Measurements from ENCODE around the gene PRRG1. TPM values are rescaled to one million over a fixed set of nuclear protein-coding genes. Genes with fewer than 3 reads are reported as not detected.
"Not testable (repeated sequence)": the region's sequence is repeated elsewhere in the genome, so short reads cannot be mapped to it uniquely, and the experiment has no call there.

The PRRG1 gene
- total RNA-seq, 2 experiments from 2014 or later, result not detected

DNA sequence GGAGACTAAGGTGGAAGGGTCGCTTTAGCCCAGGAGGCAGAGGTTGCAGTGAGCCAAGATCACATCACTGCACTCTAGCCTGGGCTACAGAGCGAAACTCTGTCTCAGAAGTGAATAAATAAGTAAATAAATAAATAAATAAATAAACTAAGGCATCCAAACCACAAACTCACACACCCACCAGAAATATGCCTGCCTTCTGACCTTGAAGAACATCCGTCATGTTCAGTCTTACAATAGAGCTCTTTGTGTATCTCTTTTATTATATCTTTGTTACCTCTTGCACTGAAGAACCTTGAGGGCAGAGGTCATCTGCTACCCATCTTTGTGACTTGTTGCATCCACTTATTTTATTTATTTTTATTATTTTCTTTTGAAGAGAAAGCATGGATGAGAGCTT lies 71.6 kb downstream of the PRRG1 start:
- no peak for DNase-seq
- H3K36me3 Mint-ChIP-seq, result no peaks in the 10 kb centered on the region
- no peak overlapping the region for H3K4me3 Mint-ChIP-seq
- H3K9me3 Mint-ChIP-seq, result no peaks in the 10 kb centered on the region
- H3K4me1 Mint-ChIP-seq, result no peaks in the 10 kb centered on the region
- H3K27me3 Mint-ChIP-seq, result no peaks in the 10 kb centered on the region
- no peak overlapping the region for H3K27ac Mint-ChIP-seq

DNA sequence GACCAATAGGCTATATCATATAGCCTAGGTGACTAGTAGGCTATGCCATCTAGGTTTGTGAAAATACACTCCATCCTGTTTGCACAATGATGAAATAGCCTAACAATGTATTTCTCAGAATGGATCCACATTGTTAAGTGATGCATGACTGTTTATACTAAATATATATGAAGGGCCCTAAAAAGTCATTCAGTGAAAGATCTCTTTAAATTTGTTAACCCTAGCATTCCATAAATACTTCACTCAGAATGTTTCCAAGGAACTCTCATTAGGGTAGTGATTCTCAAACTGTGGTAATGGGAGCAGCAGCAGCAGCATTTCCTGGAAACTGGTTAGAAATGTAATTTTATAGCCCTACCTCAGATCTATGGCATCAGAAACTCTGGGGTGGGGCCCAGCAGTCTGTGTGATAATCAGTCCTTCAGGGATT lies 74.9 kb downstream of the PRRG1 start:
- no peaks in the 10 kb centered on the region for H3K36me3 Mint-ChIP-seq

DNA sequence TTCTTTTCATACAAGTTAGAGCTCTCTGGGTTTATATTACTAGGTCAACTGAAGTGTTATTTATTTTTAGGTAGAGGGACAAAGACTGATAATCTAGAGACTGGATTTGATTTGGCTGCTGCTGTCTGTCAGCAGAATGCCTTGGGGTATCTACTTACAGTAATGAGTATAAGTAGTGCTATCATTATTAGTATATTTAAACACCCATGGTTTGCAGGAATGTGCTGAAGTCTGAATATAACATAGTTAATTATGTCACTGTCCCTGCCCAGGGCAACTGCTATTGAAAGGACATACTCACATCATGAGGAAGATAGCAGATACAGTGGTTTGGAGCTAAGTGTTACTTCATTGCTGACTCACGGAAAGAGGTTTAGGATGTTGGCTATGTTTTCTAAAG lies 76.2 kb downstream of the PRRG1 start:
- Mint-ChIP-seq H3K27me3 (no peaks in the 10 kb centered on the region), H3K27ac (no peak overlapping the region), H3K4me3 (no peak overlapping the region), H3K36me3 (no peaks in the 10 kb centered on the region), H3K4me1 (no peaks in the 10 kb centered on the region), H3K9me3 (no peaks in the 10 kb centered on the region)
- no peak for DNase-seq

More for the DNA sequence above, 74.9 kb downstream of the PRRG1 start:
- H3K27ac Mint-ChIP-seq, result no peak overlapping the region
- no peaks in the 10 kb centered on the region for H3K9me3 Mint-ChIP-seq
- no peaks in the 10 kb centered on the region for H3K4me1 Mint-ChIP-seq
- H3K27me3 Mint-ChIP-seq, result no peaks in the 10 kb centered on the region
- no peak for DNase-seq
- no peak overlapping the region for H3K4me3 Mint-ChIP-seq

DNA sequence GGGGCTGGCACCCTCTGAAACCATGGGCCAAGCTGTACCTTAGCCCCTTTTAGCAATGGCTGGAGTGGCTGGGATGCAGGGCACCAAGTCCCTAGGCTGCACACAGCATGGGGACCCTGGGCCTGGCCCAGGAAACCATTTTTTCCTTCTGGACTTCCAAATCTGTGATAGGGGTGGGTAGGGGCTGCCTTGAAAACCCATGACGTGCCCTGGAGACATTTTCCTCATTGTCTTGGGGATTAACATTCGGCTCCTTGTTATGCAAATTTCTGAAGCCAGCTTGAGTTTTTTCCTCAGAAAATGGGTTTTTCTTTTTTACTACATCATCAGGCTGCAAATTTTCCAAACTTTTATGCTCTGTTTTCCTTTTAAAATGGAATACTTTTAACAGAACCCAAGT lies 79.8 kb downstream of the PRRG1 start:
- not testable (repeated sequence) for H3K4me3 Mint-ChIP-seq, H3K27me3 Mint-ChIP-seq, H3K4me1 Mint-ChIP-seq, DNase-seq, H3K36me3 Mint-ChIP-seq, H3K9me3 Mint-ChIP-seq, H3K27ac Mint-ChIP-seq

DNA sequence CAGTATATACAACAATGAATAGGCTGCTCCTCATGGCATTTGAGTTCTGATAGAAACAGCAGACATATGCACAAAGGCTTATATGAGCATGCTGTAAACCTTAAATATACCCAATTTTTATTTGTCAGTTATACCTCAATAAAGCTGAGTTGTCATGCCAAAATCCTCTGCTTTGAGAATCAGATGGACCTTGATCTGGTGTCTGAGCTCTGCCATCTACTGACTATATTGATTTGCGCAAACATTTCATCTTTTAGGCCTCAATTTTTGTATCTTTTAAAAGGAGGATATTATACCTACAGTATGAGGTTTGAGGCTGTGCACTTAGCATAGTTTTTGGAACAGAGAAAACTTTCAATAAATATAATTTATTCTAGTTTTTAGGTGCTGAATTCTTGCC lies 85.2 kb downstream of the PRRG1 start:
- Mint-ChIP-seq H3K27me3 (no peaks in the 10 kb centered on the region), H3K36me3 (no peaks in the 10 kb centered on the region), H3K4me3 (no peak overlapping the region), H3K9me3 (no peaks in the 10 kb centered on the region), H3K27ac (no peak overlapping the region), H3K4me1 (no peaks in the 10 kb centered on the region)
- DNase-seq, result no peak

DNA sequence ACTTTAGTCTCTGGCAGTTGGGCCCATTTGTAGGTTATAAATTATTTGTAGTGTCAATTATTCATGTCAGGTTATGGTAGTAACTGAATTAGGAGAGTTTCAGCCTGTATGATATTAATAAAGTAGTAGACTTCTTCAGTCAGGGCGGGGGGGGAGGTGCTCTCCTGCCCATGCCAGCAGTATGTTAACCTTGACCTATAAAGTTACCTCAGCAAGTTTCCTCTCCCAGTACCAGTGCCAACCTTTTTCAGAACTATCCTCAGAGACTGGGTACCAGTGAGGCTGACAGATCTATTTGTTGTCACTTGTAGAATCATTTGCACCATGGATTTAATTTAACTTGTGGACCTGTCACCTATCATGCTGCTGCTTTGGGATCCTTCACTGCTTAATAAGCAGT lies 88.0 kb downstream of the PRRG1 start:
- Mint-ChIP-seq H3K36me3 (no peaks in the 10 kb centered on the region), H3K27ac (no peak overlapping the region), H3K4me3 (no peak overlapping the region), H3K4me1 (no peaks in the 10 kb centered on the region), H3K9me3 (no peaks in the 10 kb centered on the region), H3K27me3 (no peaks in the 10 kb centered on the region)
- DNase-seq, result no peak

DNA sequence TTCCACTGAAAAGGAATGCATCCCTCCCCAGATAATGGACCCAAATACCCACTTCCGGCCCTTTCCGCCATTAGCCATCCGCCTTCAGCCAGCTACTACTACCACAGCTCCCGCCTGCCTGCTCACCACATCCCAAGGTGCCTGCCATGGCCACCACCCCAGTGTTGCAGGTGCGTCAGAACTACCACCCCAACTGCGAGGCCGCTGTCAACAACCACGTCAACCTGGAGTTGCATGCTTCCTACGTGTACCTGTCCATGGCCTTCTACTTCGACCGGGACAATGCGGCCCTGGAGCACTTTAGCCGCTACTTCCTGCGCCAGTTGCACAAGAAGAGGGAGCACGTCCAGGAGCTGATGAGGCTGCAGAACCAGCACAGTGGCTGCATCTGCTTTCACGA lies 92.2 kb downstream of the PRRG1 start:
- Mint-ChIP-seq H3K4me3 (no peak overlapping the region), H3K36me3 (no peaks in the 10 kb centered on the region), H3K9me3 (no peaks in the 10 kb centered on the region), H3K4me1 (no peaks in the 10 kb centered on the region), H3K27me3 (no peaks in the 10 kb centered on the region), H3K27ac (no peak overlapping the region)
- no peak for DNase-seq

DNA sequence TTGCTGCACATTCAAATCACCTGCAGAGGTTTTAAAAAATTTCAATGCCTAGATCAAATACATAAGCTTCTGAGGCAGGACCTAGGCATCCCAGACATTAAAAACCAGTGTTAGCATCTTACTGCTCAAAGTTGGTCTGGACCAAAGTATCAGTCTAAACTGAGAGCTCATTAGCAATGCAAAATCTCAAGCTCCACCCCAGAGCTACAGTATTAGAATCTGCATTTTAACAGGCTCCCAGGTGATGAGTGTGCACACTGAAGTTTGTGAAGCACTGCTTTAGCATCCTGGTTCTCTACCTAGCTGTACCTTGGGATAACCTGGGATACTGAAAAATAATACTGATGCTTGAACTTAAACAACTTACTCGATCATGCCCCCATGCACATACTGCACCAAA lies 96.0 kb downstream of the PRRG1 start:
- Mint-ChIP-seq H3K4me3 (no peak overlapping the region), H3K4me1 (no peaks in the 10 kb centered on the region), H3K27ac (no peak overlapping the region), H3K27me3 (no peaks in the 10 kb centered on the region), H3K36me3 (no peaks in the 10 kb centered on the region), H3K9me3 (no peaks in the 10 kb centered on the region)
- no peak for DNase-seq

DNA sequence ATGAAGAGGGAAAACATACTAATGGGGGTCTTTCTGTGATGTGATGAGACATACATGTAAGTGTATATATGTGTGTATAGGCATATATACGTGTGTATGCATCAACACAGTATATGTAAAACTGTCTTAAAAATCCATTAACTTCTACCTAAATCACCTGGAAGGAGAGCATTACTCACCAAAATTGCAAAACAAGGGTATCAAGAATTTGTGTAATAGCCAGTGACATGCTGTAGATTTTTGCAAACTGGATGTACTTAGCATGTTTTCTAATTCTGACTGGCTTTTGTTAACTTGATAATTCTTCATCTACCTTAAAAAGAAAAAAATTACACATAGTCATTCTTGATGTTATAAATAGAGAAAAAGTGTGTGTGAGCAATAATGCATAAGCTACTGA lies 104.7 kb downstream of the PRRG1 start:
- Mint-ChIP-seq H3K27me3 (peaks cover 4% of the 10 kb centered on the region), H3K27ac (no peak overlapping the region), H3K4me1 (no peaks in the 10 kb centered on the region), H3K9me3 (no peaks in the 10 kb centered on the region), H3K4me3 (no peak overlapping the region), H3K36me3 (no peaks in the 10 kb centered on the region)
- no peak for DNase-seq

DNA sequence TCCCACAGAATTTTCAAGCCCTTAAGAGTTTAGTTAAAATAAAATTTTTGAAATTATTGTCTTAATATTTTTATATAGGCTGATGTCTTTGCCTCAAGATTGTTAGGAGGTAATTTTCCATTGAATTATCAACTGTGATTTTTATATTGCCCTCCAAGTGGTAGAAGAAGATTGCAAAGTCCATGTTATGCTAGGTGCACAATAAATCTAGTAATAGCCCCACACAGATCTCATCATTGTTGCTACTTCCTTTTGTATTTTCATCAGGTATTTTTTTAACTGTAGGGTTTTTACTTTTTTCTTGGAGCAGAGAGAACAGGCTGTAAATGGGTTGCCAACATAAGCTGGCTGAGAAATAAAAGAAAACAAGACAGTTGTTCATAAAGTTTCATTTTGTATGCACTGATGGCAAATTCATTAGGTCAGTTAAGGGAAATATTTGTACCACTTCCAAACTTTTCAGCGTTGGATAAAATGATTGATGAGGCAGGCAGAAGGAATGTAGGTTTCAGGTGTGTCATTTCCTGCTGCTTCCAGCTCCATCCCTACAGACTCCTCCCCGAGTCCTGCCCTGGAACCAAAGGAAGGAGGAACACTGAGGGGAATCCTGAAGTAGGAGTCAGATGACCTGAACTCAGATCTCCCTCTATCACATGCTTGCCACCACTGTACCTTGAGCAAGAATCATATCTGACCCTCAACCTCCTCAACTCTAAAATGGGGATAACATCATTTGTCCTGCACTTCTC lies 105.5 kb downstream of the PRRG1 start:
- no peak overlapping the region for H3K27ac Mint-ChIP-seq
- no peak overlapping the region for H3K4me3 Mint-ChIP-seq
- DNase-seq, result no peak
- H3K9me3 Mint-ChIP-seq, result no peaks in the 10 kb centered on the region
- no peaks in the 10 kb centered on the region for H3K4me1 Mint-ChIP-seq
- no peaks in the 10 kb centered on the region for H3K36me3 Mint-ChIP-seq
- H3K27me3 Mint-ChIP-seq, result peaks cover 4% of the 10 kb centered on the region

DNA sequence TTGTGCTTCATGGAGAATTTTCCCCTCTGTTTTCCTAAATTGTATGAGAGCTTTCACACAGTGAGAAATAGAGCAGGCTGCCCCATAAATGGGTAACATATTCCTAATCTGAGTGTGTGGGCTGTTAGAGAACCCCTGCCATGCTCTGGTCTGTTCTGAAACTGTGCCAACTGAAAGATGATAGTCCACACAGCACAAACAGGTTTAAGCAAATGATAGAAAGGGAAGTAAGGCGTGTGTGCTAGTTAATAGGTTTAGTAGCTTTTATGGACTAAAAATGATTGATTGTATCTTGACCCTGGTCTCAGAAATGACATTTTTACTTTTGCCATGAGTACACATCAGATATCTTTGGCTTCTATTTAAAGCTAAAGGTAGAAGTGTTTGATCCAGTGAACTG lies 106.2 kb downstream of the PRRG1 start:
- Mint-ChIP-seq H3K4me3 (no peak overlapping the region), H3K27me3 (peaks cover 4% of the 10 kb centered on the region)

DNA sequence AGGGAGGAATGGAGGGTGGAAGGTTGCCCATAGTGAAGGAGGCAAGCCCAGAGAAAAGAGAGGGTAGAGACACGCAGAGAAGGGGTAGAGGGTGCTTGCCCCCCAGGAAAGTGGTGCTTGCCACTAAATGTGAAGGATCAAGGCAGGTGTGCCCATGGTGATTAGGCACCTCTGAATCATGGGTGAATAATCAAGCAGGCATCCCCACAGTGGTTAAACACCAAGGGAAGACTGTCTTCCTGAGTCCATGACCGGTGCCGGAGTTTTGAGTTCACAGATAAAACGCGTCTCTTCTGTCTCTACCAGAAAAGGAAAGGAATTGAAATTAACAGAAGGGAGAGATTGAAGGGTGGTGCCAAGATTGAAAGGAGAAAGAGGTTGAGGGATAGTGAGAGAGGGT lies 111.1 kb downstream of the PRRG1 start:
- not testable (repeated sequence) for H3K4me1 Mint-ChIP-seq, H3K4me3 Mint-ChIP-seq, H3K27ac Mint-ChIP-seq, DNase-seq, H3K9me3 Mint-ChIP-seq, H3K36me3 Mint-ChIP-seq, H3K27me3 Mint-ChIP-seq

More for the DNA sequence above, 106.2 kb downstream of the PRRG1 start:
- H3K9me3 Mint-ChIP-seq, result no peaks in the 10 kb centered on the region
- DNase-seq, result no peak
- H3K4me1 Mint-ChIP-seq, result no peaks in the 10 kb centered on the region
- no peaks in the 10 kb centered on the region for H3K36me3 Mint-ChIP-seq
- H3K27ac Mint-ChIP-seq, result no peak overlapping the region

DNA sequence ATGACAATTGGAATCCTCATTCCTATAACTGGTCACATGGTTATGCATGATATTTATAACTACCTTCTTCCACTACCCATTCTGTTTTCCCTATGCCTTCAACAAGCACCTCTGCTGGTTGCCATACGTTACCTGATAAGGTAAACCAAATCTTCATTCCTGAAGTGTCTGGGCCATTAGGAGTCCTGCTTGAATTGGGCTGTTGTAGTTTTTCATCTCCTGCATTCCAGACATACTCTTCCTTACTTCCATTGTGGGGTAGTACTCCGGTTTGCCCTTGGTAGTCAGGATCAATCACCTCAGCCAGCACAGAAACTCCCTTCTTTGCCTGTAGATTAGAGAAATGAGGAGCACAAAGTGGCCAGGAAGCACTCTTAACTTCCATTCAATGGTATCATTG lies 113.2 kb downstream of the PRRG1 start:
- H3K27ac Mint-ChIP-seq, result no peak overlapping the region
- no peak overlapping the region for H3K4me3 Mint-ChIP-seq
- peaks cover 7% of the 10 kb centered on the region for H3K27me3 Mint-ChIP-seq
- no peaks in the 10 kb centered on the region for H3K9me3 Mint-ChIP-seq
- H3K36me3 Mint-ChIP-seq, result no peaks in the 10 kb centered on the region
- no peak for DNase-seq
- no peaks in the 10 kb centered on the region for H3K4me1 Mint-ChIP-seq

DNA sequence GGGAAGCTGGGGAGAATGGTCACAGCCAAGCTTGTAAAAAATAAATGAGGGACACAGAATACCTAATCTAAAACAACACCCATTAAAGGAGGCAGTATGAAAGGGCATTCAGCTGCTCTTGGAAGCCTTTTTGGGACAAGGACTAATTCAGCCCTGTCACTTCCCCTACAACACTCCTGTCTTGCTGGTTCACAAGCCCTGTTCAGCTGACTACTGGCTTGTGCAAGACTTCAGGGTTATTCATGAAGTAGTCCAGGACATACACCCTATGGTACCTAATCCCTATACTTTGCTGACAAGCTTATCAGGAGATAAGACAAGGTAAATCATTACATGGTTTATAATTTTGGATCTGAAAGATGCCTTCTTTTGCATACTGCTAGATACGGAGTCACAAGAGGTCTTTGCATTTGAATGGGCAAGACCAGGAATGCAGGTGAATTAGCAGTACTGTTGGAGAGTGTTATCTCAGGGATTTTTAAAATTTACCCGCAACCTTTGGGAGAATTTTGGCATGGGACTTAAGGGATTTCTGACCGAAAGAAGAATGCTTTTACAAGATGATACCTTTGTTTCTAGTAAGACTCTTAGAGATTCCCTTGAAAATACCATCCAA lies 119.1 kb downstream of the PRRG1 start:
- Mint-ChIP-seq H3K36me3 (no peaks in the 10 kb centered on the region), H3K27me3 (peaks cover 3% of the 10 kb centered on the region), H3K27ac (no peak overlapping the region), H3K4me1 (no peaks in the 10 kb centered on the region), H3K4me3 (no peak overlapping the region), H3K9me3 (no peaks in the 10 kb centered on the region)
- DNase-seq, result no peak

DNA sequence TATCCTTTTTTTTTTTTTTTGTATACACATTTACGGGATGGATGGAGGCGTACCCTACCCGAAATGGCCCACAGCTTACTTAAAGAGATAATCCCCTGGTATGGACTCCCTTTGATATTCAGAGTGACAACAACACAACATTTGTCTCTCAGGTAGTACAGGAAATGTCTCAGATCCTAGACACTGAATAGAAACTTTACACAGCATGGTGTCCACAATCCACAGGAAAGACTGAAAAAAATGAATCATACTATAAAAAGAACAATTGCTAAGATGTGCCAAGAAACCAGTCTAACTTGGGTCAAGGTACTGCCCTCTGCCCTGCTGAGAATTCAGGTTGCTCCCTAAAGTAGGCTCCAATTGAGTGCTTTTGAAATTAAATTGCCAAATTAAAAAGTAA lies 121.5 kb downstream of the PRRG1 start:
- Mint-ChIP-seq H3K36me3 (no peaks in the 10 kb centered on the region), H3K4me3 (no peak overlapping the region), H3K9me3 (no peaks in the 10 kb centered on the region)

DNA sequence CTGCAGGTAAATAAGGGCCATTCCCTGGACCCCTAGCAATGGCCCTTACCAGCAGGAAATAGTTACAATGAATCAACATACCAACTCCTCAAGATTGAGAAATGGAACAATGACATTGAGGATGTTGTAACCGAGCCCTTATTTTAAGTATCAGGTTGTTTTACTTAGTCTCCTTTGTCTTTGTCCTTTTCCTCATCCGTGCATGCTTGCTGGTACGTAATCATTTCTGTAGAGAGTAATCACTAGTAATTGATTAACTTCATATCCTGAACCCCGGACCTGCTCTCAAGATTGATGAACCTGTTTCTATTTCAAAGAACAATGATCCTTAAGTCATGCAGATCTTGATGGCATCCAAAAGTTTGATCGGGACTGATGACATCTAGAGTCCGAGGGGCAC lies 123.7 kb downstream of the PRRG1 start:
- no peak overlapping the region for H3K4me3 Mint-ChIP-seq

More for the DNA sequence above, 121.5 kb downstream of the PRRG1 start:
- DNase-seq, result no peak
- Mint-ChIP-seq H3K27ac (no peak overlapping the region), H3K4me1 (no peaks in the 10 kb centered on the region), H3K27me3 (peaks cover 3% of the 10 kb centered on the region)

More for the DNA sequence above, 123.7 kb downstream of the PRRG1 start:
- no peaks in the 10 kb centered on the region for H3K4me1 Mint-ChIP-seq
- no peak for DNase-seq
- H3K27me3 Mint-ChIP-seq, result no peaks in the 10 kb centered on the region
- no peaks in the 10 kb centered on the region for H3K36me3 Mint-ChIP-seq
- H3K9me3 Mint-ChIP-seq, result no peaks in the 10 kb centered on the region
- H3K27ac Mint-ChIP-seq, result no peak overlapping the region

All from activated naive CD8-positive, alpha-beta T cell treated with anti-CD3 and anti-CD28 coated beads for 36 hours (primary cell).